Measurements from ENCODE around the gene SLC9A7.

The SLC9A7 gene

GRCh38 chrX:46571423-46572339, 187.2 kb downstream of the SLC9A7 start:
- DNase-seq, result no peak

- DNase-seq, result no peak
Measured at GRCh38 chrX:46569621-46570020, 189.3 kb downstream of the SLC9A7 start.

GRCh38 chrX:46567388-46567787, 191.5 kb downstream of the SLC9A7 start:
- DNase-seq, result no peak

- DNase-seq, result peak; percentile 60
Measured at GRCh38 chrX:46561824-46562657, 196.9 kb downstream of the SLC9A7 start.

- no peak for DNase-seq
Measured at GRCh38 chrX:46559062-46559461, 199.9 kb downstream of the SLC9A7 start.

- DNase-seq, result no peak
Measured at GRCh38 chrX:46554942-46555341, 204.0 kb downstream of the SLC9A7 start.

- no peak for DNase-seq
Measured at GRCh38 chrX:46553935-46554334, 205.0 kb downstream of the SLC9A7 start.

- DNase-seq, result no peak
Measured at GRCh38 chrX:46551494-46552128, 207.3 kb downstream of the SLC9A7 start.

- no peak for DNase-seq
Measured at GRCh38 chrX:46549914-46550313, 209.0 kb downstream of the SLC9A7 start.

Measured in activated CD4-positive, alpha-beta T cell treated with anti-CD3 and anti-CD28 coated beads, Interleukin-2, Interleukin-6, amounts not matched to agents 100 ng/mL and 50 ng/mL, durations not matched to agents 16 hours and 8 hours (primary cell).